NOMO-1 treated with dmso at 0.1 percent for 144 hours (cell line): ENCODE results near the gene TSHZ1.

Experiments
- DNase-seq: peaks from one replicate; lab custom pipeline; 2025; ENCODE audit not compliant: unreplicated experiment; lab: John Stamatoyannopoulos, UW

The TSHZ1 gene

DNA sequence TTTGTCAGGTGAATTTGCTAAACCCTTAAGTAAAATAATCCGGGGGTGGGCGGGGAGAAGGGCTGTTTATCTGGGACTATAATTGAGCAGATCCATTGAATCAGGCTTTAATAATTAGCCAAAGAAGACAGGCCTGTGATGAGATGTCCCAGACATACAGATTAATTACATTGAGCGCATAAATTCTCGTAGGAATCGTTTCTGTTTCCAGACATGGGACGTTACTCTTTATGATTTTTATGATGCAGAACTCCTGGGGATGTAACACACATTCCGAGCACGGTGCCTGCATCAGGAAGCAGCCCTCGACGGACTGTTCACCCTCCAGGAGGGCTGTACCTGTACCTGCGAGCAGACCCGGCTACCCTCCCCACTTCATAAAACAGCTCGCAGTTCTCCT is 128.0 kb downstream of the TSHZ1 start:
- DNase-seq: no peak
